GM12878 (cell line): ENCODE results near the gene GPT2. TPM values are rescaled to one million over a fixed set of nuclear protein-coding genes. Genes with fewer than 3 reads are reported as not detected.
"Not testable (repeated sequence)": the region's sequence is repeated elsewhere in the genome, so short reads cannot be mapped to it uniquely, and the experiment has no call there.

Experiments used
- ATAC-seq: fragments of 200-7000 bp; cut with Tn5 transposase; 3 replicates; pipeline ENCODE4 v1.9.1; 2020; ENCODE audit warnings: mild to moderate bottlenecking, moderate library complexity
- BruUV-seq: library from RNA; stranded (reverse); fragments of 400-500 nt; replicated peaks from 2 replicates; lab custom pipeline; 2021; lab: Mats Ljungman, UMichigan
- CTCF ChIA-PET: fragments of 300-600 bp; sonication (Branson Sonifier 250); formaldehyde crosslinking; extraction: SDS; loops from one replicate; lab custom pipeline; 2021; ENCODE audit warnings: inconsistent platforms; lab: Yijun Ruan, JAX
- POLR2A ChIA-PET: fragments of 350-600 bp; formaldehyde crosslinking; extraction: SDS; loops from one replicate; lab custom pipeline; 2021; ENCODE audit warnings: inconsistent platforms; lab: Charles Lee
- RAD21 ChIA-PET: fragments of 300-600 bp; sonication (Branson Sonifier 250); formaldehyde crosslinking; loops from one replicate; lab custom pipeline; 2023; ENCODE audit warnings: antibody characterized with exemption; ENCODE audit not compliant: unreplicated experiment; lab: Charles Lee
- SMC1A ChIA-PET: fragments of 300-600 bp; sonication (Branson Sonifier 250); formaldehyde crosslinking; loops from one replicate; lab custom pipeline; 2023; ENCODE audit not compliant: unreplicated experiment, uncharacterized antibody; lab: Charles Lee
- DNase-seq: peaks from one replicate; pipeline ENCODE4 v3.0.0-alpha.2; 2011; ENCODE audit warnings: low read depth, low spot score
- FAIRE-seq: peaks from 3 replicates; lab custom pipeline; 2011; peaks lifted over from hg19 to GRCh38; lab: Jason Lieb, UNC
- H2AFZ ChIP-seq: 2 replicates; pipeline ENCODE4 v1.6.0; 2011; ENCODE audit warnings: low read depth, low read length, control low read depth; ENCODE audit not compliant: control insufficient read depth
- H3K27ac ChIP-seq: 2 replicates; pipeline ENCODE4 v1.5.1; 2011; ENCODE audit warnings: control low read depth; ENCODE audit not compliant: control insufficient read depth, insufficient read depth
- H3K27me3 ChIP-seq, 2 experiments: replicated peaks in 1 of 2; 2 replicates each; pipeline versions ENCODE4 v1.6.0 to v1.6.1; 2011; ENCODE audit warnings: low read length in 1 of 2; ENCODE audit not compliant: control insufficient read depth in 2 of 2, insufficient read depth in 2 of 2
- H3K36me3 ChIP-seq, 2 experiments: 2 replicates each; pipeline ENCODE4 v1.5.1; 2011; ENCODE audit warnings: low read length in 1 of 2; ENCODE audit not compliant: control insufficient read depth in 2 of 2, insufficient read depth in 2 of 2
- H3K4me1 ChIP-seq: 2 replicates; pipeline ENCODE4 v1.6.1; 2011; ENCODE audit warnings: mild to moderate bottlenecking, low read length, moderate library complexity, mixed read lengths; ENCODE audit not compliant: control insufficient read depth, insufficient read depth
- H3K4me2 ChIP-seq: 2 replicates; pipeline ENCODE4 v1.6.0; 2011; ENCODE audit warnings: control low read depth; ENCODE audit not compliant: control insufficient read depth, insufficient read depth
- H3K4me3 ChIP-seq: fragments of 200-600 bp; sonication (generic); 2 replicates; pipeline ENCODE4 v1.5.1; 2016
- H3K79me2 ChIP-seq: 2 replicates; pipeline ENCODE4 v1.6.0; 2011; ENCODE audit warnings: low read length; ENCODE audit not compliant: control insufficient read depth, insufficient read depth
- H3K9ac ChIP-seq: 2 replicates; pipeline ENCODE4 v1.8.0; 2011; ENCODE audit warnings: low read length, control low read depth, mixed read lengths; ENCODE audit not compliant: control insufficient read depth, insufficient read depth
- H3K9me3 ChIP-seq: replicated peaks from 3 replicates; pipeline ENCODE4 v1.5.1; 2011; ENCODE audit warnings: mild to moderate bottlenecking, low read length; ENCODE audit not compliant: control insufficient read depth, insufficient read depth
- H4K20me1 ChIP-seq: 2 replicates; pipeline ENCODE4 v1.6.0; 2011; ENCODE audit not compliant: control insufficient read depth, insufficient read depth
- BCL3 ChIP-seq: IDR thresholded peaks from 2 replicates; pipeline ENCODE4 v1.6.1; 2011; ENCODE audit warnings: borderline replicate concordance, low read depth, mild to moderate bottlenecking, moderate library complexity, low read length; ENCODE audit not compliant: insufficient read depth, poor library complexity, severe bottlenecking
- EED ChIP-seq: sonication (generic); IDR thresholded peaks from 2 replicates; pipeline ENCODE4 v1.6.1; 2016; ENCODE audit warnings: antibody characterized with exemption, low read depth
- HCFC1 ChIP-seq: fragments of 150-350 bp; IDR thresholded peaks from 2 replicates; pipeline ENCODE4 v1.6.1; 2014; ENCODE audit warnings: low read length
- PAX5 ChIP-seq: IDR thresholded peaks from 2 replicates; pipeline ENCODE4 v1.6.1; 2011; ENCODE audit warnings: low read depth, low read length, borderline replicate concordance
- POLR2AphosphoS2 ChIP-seq: IDR thresholded peaks from 2 replicates; pipeline ENCODE4 v1.6.1; 2011; ENCODE audit warnings: low read depth, mild to moderate bottlenecking, low read length, improper control_type of control experiment, moderate library complexity
- SMC3 ChIP-seq: IDR thresholded peaks from 2 replicates; pipeline ENCODE4 v1.6.1; 2011; ENCODE audit warnings: low read length, improper control_type of control experiment, borderline replicate concordance
- STAT3 ChIP-seq: IDR thresholded peaks from 2 replicates; pipeline ENCODE4 v1.6.1; 2011; ENCODE audit warnings: low read depth, low read length, improper control_type of control experiment
- ZBED1 ChIP-seq: IDR thresholded peaks from 2 replicates; pipeline ENCODE4 v1.6.1; 2016; ENCODE audit warnings: borderline replicate concordance
- ZNF207 ChIP-seq: fragments of 450-650 bp; IDR thresholded peaks from 2 replicates; pipeline ENCODE4 v1.6.1; 2014; ENCODE audit warnings: antibody characterized with exemption, mild to moderate bottlenecking, borderline replicate concordance
- ZZZ3 ChIP-seq: IDR thresholded peaks from 2 replicates; pipeline ENCODE4 v1.6.1; 2011; ENCODE audit warnings: low read depth; ENCODE audit not compliant: control insufficient read depth, insufficient read length
- WGBS: methylation state at CpG from one replicate; pipeline ENCODE4 v1.1.6; 2016; ENCODE audit warnings: low lambda C conversion rate; ENCODE audit not compliant: insufficient replicate concordance, insufficient coverage; ENCODE audit errors: missing lambda C conversion rate; 5-methylcytosine and 5-hydroxymethylcytosine counted together
- in situ Hi-C: fragments of 300-500 bp; cut with MboI; formaldehyde crosslinking; loops from 9 replicates; pipeline ENCODE4 v1.14.3; 2018; ENCODE audit warnings: mixed read lengths
- intact Hi-C: fragments of 100-400 bp; cut with micrococcal nuclease; formaldehyde crosslinking; loops from one replicate; pipeline ENCODE4 v1.14.2; 2022; ENCODE audit not compliant: unreplicated experiment
- polyA plus RNA-seq, 11 experiments: library from polyadenylated mRNA; depleted of rRNA in 4 of 11; unstranded in 6 of 11; stranded (reverse) in 5 of 11; fragments of >200 nt; fragmentation: Nextera tagmentation in 4 of 11; fragmentation: Illumina TruSeq in 1 of 11; extraction: Ambion mirVana in 4 of 11; extraction: Trizol in 1 of 11; gene quantifications; 1 replicate in 1 of 11; 2 replicates in 10 of 11; pipeline versions ENCODE4 v1.2.1 to v1.2.3, GENCODE V29; 2011 to 2016; ENCODE audit warnings: inconsistent platforms in 2 of 11, missing spikeins in 2 of 11, low read depth in 1 of 11
- total RNA-seq, 4 experiments: library from RNA; depleted of rRNA in 3 of 4; stranded (reverse); fragments of >200 nt in 3 of 4; fragmentation: Illumina TruSeq in 1 of 4; extraction: Trizol in 1 of 4; gene quantifications; 2 replicates each; pipeline versions ENCODE4 v1.2.1 to v1.2.3, GENCODE V29; 2013 to 2021
- TF ChIP-seq, protein P1 (sequence below): fragments of 450-650 bp; IDR thresholded peaks from 2 replicates; pipeline ENCODE4 v1.6.1; 2017; ENCODE audit warnings: antibody characterized with exemption, mild to moderate bottlenecking, moderate library complexity

GPT2 gene
- total and polyA plus RNA-seq, 10 of the 15 experiments (the other 5 are each of a cell fraction or from before 2014, with no cell fraction given), result 0.45 to 9.9 (median 4.3) TPM

DNA sequence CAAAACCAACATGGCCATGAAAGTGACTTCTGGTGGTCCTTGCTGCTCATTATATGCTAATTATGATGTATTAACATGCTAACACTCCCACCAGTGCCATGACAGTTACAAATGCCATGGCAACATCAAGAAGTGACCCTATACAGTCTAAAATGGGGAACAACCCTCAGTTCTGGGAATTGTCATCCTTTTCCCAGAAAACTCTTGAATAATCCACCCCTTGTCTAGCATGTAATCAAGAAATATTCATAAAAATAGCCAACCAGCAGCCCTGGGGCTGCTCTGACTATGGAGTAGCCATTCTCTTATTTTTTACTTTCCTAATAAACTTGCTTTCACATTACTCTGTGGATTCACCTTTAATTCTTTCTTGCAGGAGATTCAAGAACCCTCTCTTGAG lies 53.4 kb downstream of the GPT2 start (continued):
- TF ChIP-seq BCL3, result no peak
- no peak for TF ChIP-seq SMC3
- TF ChIP-seq ZNF207, result no peak
- no peak for TF ChIP-seq ZZZ3
- TF ChIP-seq STAT3, result no peak
- no peak for TF ChIP-seq POLR2AphosphoS2
- TF ChIP-seq EED, result no peak
- TF ChIP-seq ZBED1, result no peak
- TF ChIP-seq, protein P1, sequence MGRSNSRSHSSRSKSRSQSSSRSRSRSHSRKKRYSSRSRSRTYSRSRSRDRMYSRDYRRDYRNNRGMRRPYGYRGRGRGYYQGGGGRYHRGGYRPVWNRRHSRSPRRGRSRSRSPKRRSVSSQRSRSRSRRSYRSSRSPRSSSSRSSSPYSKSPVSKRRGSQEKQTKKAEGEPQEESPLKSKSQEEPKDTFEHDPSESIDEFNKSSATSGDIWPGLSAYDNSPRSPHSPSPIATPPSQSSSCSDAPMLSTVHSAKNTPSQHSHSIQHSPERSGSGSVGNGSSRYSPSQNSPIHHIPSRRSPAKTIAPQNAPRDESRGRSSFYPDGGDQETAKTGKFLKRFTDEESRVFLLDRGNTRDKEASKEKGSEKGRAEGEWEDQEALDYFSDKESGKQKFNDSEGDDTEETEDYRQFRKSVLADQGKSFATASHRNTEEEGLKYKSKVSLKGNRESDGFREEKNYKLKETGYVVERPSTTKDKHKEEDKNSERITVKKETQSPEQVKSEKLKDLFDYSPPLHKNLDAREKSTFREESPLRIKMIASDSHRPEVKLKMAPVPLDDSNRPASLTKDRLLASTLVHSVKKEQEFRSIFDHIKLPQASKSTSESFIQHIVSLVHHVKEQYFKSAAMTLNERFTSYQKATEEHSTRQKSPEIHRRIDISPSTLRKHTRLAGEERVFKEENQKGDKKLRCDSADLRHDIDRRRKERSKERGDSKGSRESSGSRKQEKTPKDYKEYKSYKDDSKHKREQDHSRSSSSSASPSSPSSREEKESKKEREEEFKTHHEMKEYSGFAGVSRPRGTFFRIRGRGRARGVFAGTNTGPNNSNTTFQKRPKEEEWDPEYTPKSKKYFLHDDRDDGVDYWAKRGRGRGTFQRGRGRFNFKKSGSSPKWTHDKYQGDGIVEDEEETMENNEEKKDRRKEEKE, result no peak
- TF ChIP-seq HCFC1, result no peak
- TF ChIP-seq PAX5, result no peak

- H3K9ac ChIP-seq, H3K79me2 ChIP-seq, H3K36me3 ChIP-seq, FAIRE-seq, ATAC-seq, in situ Hi-C loops, RAD21 ChIA-PET, H3K4me3 ChIP-seq, H3K27me3 ChIP-seq, BruUV-seq, H2AFZ ChIP-seq, H3K9me3 ChIP-seq, H4K20me1 ChIP-seq, DNase-seq, H3K4me2 ChIP-seq, H3K4me1 ChIP-seq, H3K27ac ChIP-seq, POLR2A ChIA-PET: not testable (repeated sequence)
- 82% methylated on average over 8 of the region's 8 CpGs for WGBS
- CTCF ChIA-PET, result interaction anchor here (0.9 kb wide), 1 partner anchor 17 kb away, joined by 3 read pairs; no protein-coding TSS in a partner anchor
- intact Hi-C loops, result loop anchor here (10.0 kb wide), 1 partner anchor 1110 kb away; no protein-coding TSS in a partner anchor
- SMC1A ChIA-PET, result interaction anchor here (1.2 kb wide), 1 partner anchor 192 kb away, joined by 3 read pairs; no protein-coding TSS in a partner anchor
Measured at GRCh38 chr16:46944713-46945112, 60.6 kb downstream of the GPT2 start.
